Testis (tissue), 3 donors: ENCODE results near the gene CADM4. TPM values are rescaled to one million over a fixed set of nuclear protein-coding genes. Genes with fewer than 3 reads are reported as not detected.
A peak's percentile ranks its signal among the peaks of the same experiment; 100 is the strongest.

ENCODE experiments used
- DNase-seq: peaks from one replicate; pipeline ENCODE4 v3.0.0-alpha.2; 2019
- H3K27ac ChIP-seq, 2 donors: fragments of 200-600 bp; sonication (generic); one replicate each; pipeline ENCODE4 v1.5.1; 2019
- H3K27me3 ChIP-seq: fragments of 200-600 bp; sonication (generic); one replicate; pipeline ENCODE4 v1.5.1; 2019
- H3K36me3 ChIP-seq: fragments of 200-600 bp; sonication (generic); one replicate; pipeline ENCODE4 v1.5.1; 2017; ENCODE audit warnings: low read depth; ENCODE audit errors: missing control alignments
- H3K4me1 ChIP-seq: fragments of 200-600 bp; sonication (generic); one replicate; pipeline ENCODE4 v1.5.1; 2019
- H3K4me3 ChIP-seq, 2 donors: fragments of 200-600 bp; sonication (generic); one replicate each; pipeline ENCODE4 v1.5.1; 2017 to 2019
- H3K9me3 ChIP-seq: fragments of 200-600 bp; sonication (generic); one replicate; pipeline ENCODE4 v1.5.1; 2017
- POLR2A ChIP-seq: fragments of 450-650 bp; IDR thresholded peaks from one replicate; pipeline ENCODE4 v1.6.1; 2017; ENCODE audit warnings: antibody characterized with exemption, mild to moderate bottlenecking, moderate library complexity
- WGBS, 2 donors: methylation state at CpG; one replicate each; pipeline ENCODE4 v1.1.5; 2018; 5-methylcytosine and 5-hydroxymethylcytosine counted together
- intact Hi-C: fragments of 100-400 bp; cut with DNase I; formaldehyde crosslinking; loops from one replicate; pipeline ENCODE4 v1.15.1; 2023; ENCODE audit warnings: low total_unique reads
- polyA plus RNA-seq: library from polyadenylated mRNA; stranded (reverse); fragments of 350-450 nt; fragmentation: Illumina TruSeq; extraction: RNeasy Lipid Tissue Mini Kit (QIAGEN cat#74804); gene quantifications from one replicate; pipeline ENCODE4 v1.2.3, GENCODE V29; 2014; ENCODE audit warnings: low read depth, low replicate concordance; ENCODE audit not compliant: insufficient read depth
- total RNA-seq, 2 donors: library from RNA; depleted of rRNA; stranded (reverse); fragments of >200 nt; gene quantifications; one replicate each; pipeline ENCODE4 v1.2.3, GENCODE V29; 2016
- TF ChIP-seq, protein P1 (sequence below), 3 experiments: fragments of 450-650 bp in 2 of 3; fragments of 200-600 bp in 1 of 3; sonication (generic) in 1 of 3; IDR thresholded peaks; one replicate each; pipeline ENCODE4 v1.5.1; 2016 to 2019; ENCODE audit warnings: antibody characterized with exemption in 3 of 3, mild to moderate bottlenecking in 2 of 3, moderate library complexity in 1 of 3

CADM4 gene
- total and polyA plus RNA-seq, 3 donors from 2014 or later, result 1.5 to 7.8 (median 4.3) TPM

DNA sequence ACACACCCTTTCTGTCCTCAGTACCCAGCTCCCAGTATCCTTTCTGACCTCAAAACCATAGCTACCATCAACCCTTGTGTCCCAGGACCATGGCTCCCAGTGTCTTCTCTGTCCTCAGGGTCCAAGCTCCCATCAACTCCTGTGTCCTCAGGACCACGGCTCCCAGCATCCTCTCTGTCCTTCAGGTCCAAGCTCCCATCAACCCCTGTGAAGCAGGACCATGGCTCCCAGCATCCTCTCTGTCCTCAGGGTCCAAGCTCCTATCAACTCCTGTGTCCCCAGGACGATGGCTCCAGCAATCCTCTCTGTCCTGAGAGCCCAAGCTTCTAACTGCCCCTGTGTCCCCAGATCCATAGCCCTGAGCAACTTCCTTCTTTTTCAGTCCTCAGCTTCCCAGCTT is 1.7 kb upstream of the CADM4 start:
- peaks cover 2% of the 10 kb centered on the region for H3K4me1 ChIP-seq
- H3K27me3 ChIP-seq, result no peaks in the 10 kb centered on the region
- intact Hi-C loops, result no loop called here
- no peak for TF ChIP-seq POLR2A
- TF ChIP-seq, protein P1, sequence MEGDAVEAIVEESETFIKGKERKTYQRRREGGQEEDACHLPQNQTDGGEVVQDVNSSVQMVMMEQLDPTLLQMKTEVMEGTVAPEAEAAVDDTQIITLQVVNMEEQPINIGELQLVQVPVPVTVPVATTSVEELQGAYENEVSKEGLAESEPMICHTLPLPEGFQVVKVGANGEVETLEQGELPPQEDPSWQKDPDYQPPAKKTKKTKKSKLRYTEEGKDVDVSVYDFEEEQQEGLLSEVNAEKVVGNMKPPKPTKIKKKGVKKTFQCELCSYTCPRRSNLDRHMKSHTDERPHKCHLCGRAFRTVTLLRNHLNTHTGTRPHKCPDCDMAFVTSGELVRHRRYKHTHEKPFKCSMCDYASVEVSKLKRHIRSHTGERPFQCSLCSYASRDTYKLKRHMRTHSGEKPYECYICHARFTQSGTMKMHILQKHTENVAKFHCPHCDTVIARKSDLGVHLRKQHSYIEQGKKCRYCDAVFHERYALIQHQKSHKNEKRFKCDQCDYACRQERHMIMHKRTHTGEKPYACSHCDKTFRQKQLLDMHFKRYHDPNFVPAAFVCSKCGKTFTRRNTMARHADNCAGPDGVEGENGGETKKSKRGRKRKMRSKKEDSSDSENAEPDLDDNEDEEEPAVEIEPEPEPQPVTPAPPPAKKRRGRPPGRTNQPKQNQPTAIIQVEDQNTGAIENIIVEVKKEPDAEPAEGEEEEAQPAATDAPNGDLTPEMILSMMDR (IDR thresholded peaks at IDR 0.05), result no peak
- peak; percentile 24 for DNase-seq
- no peaks in the 10 kb centered on the region for H3K9me3 ChIP-seq
- H3K27ac ChIP-seq, result no peak overlapping the region
- H3K36me3 ChIP-seq, result no peaks in the 10 kb centered on the region
- 75 to 89% methylated on average over 2 of the region's 2 CpGs for WGBS, 2 donors
- no peak overlapping the region for H3K4me3 ChIP-seq

DNA sequence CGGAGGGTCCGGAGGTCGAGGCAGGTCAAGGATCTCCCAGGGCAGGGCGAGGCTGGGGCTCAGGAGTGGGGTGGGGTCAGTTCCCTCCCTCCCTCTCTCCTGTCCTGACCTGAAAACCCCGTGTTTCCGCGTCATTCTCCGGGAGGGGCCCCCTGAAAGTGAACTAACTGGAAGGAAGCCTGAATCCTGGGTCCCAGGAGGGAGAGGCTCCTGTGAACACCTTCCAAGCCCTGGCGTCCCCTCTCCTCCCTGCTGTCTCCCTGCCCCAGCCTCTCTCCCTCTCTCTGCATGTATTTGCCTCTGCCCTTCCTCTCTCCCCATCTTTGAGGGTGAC is 741 bp upstream of the CADM4 start:
- H3K27me3 ChIP-seq, result no peaks in the 10 kb centered on the region
- TF ChIP-seq POLR2A, result no peak
- TF ChIP-seq, protein P1 (IDR thresholded peaks at IDR 0.05), result no peak
- 5 to 9% methylated on average over 8 to 9 of the region's 9 CpGs for WGBS, 2 donors
- peaks cover 2% of the 10 kb centered on the region for H3K4me1 ChIP-seq
- intact Hi-C loops, result no loop called here
- H3K9me3 ChIP-seq, result no peaks in the 10 kb centered on the region
- H3K4me3 ChIP-seq, result peak overlapping the region; percentile 29 to 47
- H3K36me3 ChIP-seq, result no peaks in the 10 kb centered on the region
- no peak for DNase-seq
- H3K27ac ChIP-seq, result no peak overlapping the region

DNA sequence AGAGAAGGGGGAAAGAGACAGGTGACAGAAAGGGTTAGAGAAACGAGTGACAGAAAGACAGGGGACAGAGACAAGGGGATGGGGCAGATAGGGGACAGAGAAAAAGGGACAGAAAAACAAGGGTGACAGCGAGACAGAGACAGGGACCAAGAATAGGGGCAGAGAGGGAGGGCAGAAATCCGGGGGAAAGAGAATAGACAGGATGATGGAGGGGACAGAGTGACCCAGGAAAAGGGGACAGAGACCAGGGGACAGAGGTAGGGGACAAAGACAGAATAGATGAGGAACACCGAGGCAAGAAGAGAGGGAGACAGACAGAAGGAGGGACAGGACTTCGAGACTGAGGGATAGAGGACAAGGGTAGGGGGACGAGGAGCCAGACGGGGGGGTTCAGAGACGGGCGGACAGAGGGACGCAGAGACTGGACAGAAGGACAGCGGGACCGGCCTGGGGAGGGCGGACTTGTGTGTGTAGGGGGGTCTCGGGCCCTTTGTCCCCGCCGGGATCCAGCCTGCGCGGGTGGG is 593 bp downstream of the CADM4 start:
- no peak for DNase-seq
- TF ChIP-seq POLR2A, result no peak
- TF ChIP-seq, protein P1 (IDR thresholded peaks at IDR 0.05), result no peak
- 8 to 11% methylated on average over 13 to 18 of the region's 18 CpGs for WGBS, 2 donors
- H3K4me3 ChIP-seq, result no peak overlapping the region
- intact Hi-C loops, result no loop called here
- H3K36me3 ChIP-seq, result no peaks in the 10 kb centered on the region
- no peaks in the 10 kb centered on the region for H3K27me3 ChIP-seq
- peaks cover 8% of the 10 kb centered on the region for H3K4me1 ChIP-seq
- H3K9me3 ChIP-seq, result no peaks in the 10 kb centered on the region
- H3K27ac ChIP-seq, result no peak overlapping the region

DNA sequence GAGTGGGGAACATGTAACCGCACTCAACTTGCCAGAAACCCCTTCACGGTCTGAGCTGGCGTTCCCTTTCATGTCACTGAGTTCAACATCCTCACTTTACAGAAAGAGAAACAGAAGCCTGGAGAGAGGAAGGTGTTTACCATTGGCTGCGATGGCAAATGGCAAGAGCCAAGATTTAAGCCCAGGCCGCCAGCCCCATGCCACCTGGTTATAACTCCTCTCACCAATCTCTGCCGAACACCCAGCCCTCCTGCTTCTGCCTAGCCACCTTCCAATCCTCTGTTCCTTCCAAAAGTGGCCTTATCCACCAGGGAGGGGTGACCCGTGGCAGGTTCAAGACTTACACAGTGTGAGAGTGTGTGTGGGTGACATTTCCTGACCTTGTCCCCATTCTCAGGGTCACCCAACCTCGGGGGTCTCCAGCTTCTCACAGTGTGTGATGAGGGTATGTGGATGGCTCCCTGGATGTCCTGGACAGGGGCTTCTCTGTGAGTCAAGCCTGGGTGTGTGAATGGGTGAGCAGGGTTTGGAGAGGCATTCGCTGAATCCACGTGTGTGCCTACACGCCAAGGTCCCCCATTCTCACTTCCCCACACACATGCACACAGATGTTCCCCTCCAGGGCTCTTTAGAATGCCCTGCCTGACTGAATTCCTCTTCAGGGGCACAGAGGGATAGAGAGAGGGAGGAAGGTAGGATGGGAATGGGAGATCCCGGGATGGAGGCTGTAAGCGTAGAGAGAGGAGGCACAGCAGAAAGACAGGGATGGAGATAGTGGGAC is 1.2 kb downstream of the CADM4 start:
- no peaks in the 10 kb centered on the region for H3K9me3 ChIP-seq
- no peak overlapping the region for H3K4me3 ChIP-seq

More for the DNA sequence above, 1.2 kb downstream of the CADM4 start:
- Histone ChIP-seq H3K36me3 (no peaks in the 10 kb centered on the region), H3K27ac (no peak overlapping the region), H3K4me1 (peaks cover 8% of the 10 kb centered on the region), H3K27me3 (no peaks in the 10 kb centered on the region)
- TF ChIP-seq, protein P1 (IDR thresholded peaks at IDR 0.05), result no peak
- TF ChIP-seq POLR2A, result no peak
- no peak for DNase-seq
- intact Hi-C loops, result no loop called here
- WGBS, 2 donors, result 72 to 73% methylated on average over 13 of the region's 13 CpGs
